B cell (primary cell): Measurements from ENCODE around the gene TRAF3. TPM values are rescaled to one million over a fixed set of nuclear protein-coding genes. Genes with fewer than 3 reads are reported as not detected.

Experiments
- ATAC-seq: fragments of 200-7000 bp; cut with Tn5 transposase; one replicate; pipeline ENCODE4 v1.10.0; 2021; ENCODE audit warnings: low read depth, mild to moderate bottlenecking, moderate number of reproducible peaks, moderate library complexity
- CTCF ChIA-PET: fragments of 350-600 bp; sonication (Branson Sonifier 250); formaldehyde crosslinking; loops from one replicate; lab custom pipeline; 2021; ENCODE audit warnings: antibody characterized with exemption, inconsistent platforms; lab: Charles Lee
- POLR2A ChIA-PET: fragments of 350-600 bp; sonication (Branson Sonifier 250); formaldehyde crosslinking; loops from one replicate; lab custom pipeline; 2021; ENCODE audit warnings: antibody characterized with exemption; lab: Charles Lee
- DNase-seq: peaks from one replicate; pipeline ENCODE4 v3.0.0; 2013
- H2AFZ ChIP-seq: 2 replicates; pipeline ENCODE4 v1.6.1; 2012; ENCODE audit warnings: mild to moderate bottlenecking, low read depth, low read length; ENCODE audit not compliant: insufficient read depth, poor library complexity, severe bottlenecking
- H3K27ac ChIP-seq, 2 donors: 1 replicate in 1 of 2; 2 replicates in 1 of 2; pipeline ENCODE4 v1.5.1; 2012 to 2013; ENCODE audit warnings: low read length in 2 of 2, mild to moderate bottlenecking in 2 of 2, moderate library complexity in 1 of 2
- H3K27me3 ChIP-seq, 4 experiments: fragments of 200-600 bp in 1 of 4; sonication (generic) in 1 of 4; replicated peaks in 1 of 4; 1 replicate in 2 of 4; 2 replicates in 2 of 4; pipeline versions ENCODE4 v1.6.1 to v1.7.0; 2013 to 2016; ENCODE audit warnings: low read length in 3 of 4, mild to moderate bottlenecking in 2 of 4, mixed read lengths in 1 of 4, moderate library complexity in 1 of 4; ENCODE audit not compliant: insufficient read depth in 4 of 4, control insufficient read depth in 3 of 4; ENCODE audit errors: control extremely low read depth in 1 of 4
- H3K36me3 ChIP-seq, 2 experiments: replicated peaks in 1 of 2; 1 replicate in 1 of 2; 2 replicates in 1 of 2; pipeline versions ENCODE4 v1.6.1 to v1.7.1; 2013; ENCODE audit warnings: low read length in 1 of 2; ENCODE audit not compliant: insufficient read depth in 2 of 2, control insufficient read depth in 1 of 2; ENCODE audit errors: control extremely low read depth in 1 of 2, extremely low read depth in 1 of 2
- H3K4me1 ChIP-seq, 2 donors: fragments of 200-600 bp in 1 of 2; sonication (generic) in 1 of 2; 1 replicate in 1 of 2; 2 replicates in 1 of 2; pipeline versions ENCODE4 v1.5.1 to v1.6.1; 2013 to 2017; ENCODE audit warnings: low read length in 2 of 2; ENCODE audit not compliant: control insufficient read depth in 2 of 2, insufficient read depth in 2 of 2
- H3K4me2 ChIP-seq: replicated peaks from 2 replicates; pipeline ENCODE3; 2012; ENCODE audit warnings: mild to moderate bottlenecking, low read depth, low read length; ENCODE audit not compliant: poor library complexity, severe bottlenecking
- H3K4me3 ChIP-seq, 5 experiments: fragments of 200-600 bp in 1 of 5; sonication (generic) in 1 of 5; 1 replicate in 3 of 5; 2 replicates in 2 of 5; pipeline versions ENCODE4 v1.5.1 to v1.7.0; 2011 to 2016; ENCODE audit warnings: low read length in 4 of 5, mild to moderate bottlenecking in 4 of 5, low read depth in 2 of 5, control low read depth in 1 of 5, moderate library complexity in 1 of 5; ENCODE audit not compliant: insufficient read depth in 1 of 5; ENCODE audit errors: control extremely low read depth in 1 of 5, extremely low read depth in 1 of 5
- H3K79me2 ChIP-seq: fragments of 200-600 bp; sonication (generic); one replicate; pipeline ENCODE4 v1.6.0; 2016; ENCODE audit warnings: low read length; ENCODE audit not compliant: control insufficient read depth, insufficient read depth
- H3K9ac ChIP-seq: fragments of 200-600 bp; sonication (generic); 2 replicates; pipeline ENCODE4 v1.6.1; 2017; ENCODE audit warnings: mild to moderate bottlenecking, low read length, moderate library complexity
- H3K9me3 ChIP-seq, 3 donors: one replicate each; pipeline versions ENCODE4 v1.6.1 to v1.7.1; 2013; ENCODE audit warnings: low read length in 2 of 3; ENCODE audit not compliant: control insufficient read depth in 2 of 3, insufficient read depth in 1 of 3; ENCODE audit errors: control extremely low read depth in 1 of 3
- H4K20me1 ChIP-seq: 2 replicates; pipeline ENCODE4 v1.6.0; 2012; ENCODE audit warnings: mild to moderate bottlenecking, low read length; ENCODE audit not compliant: insufficient read depth, control insufficient read depth, poor library complexity, severe bottlenecking
- H3K27ac Mint-ChIP-seq: one replicate; pipeline ENCODE4 v1.8.0; 2021; ENCODE audit warnings: mixed read lengths
- H3K27me3 Mint-ChIP-seq: one replicate; pipeline ENCODE4 v1.8.0; 2021; ENCODE audit warnings: mixed read lengths
- H3K4me1 Mint-ChIP-seq: one replicate; pipeline ENCODE4 v1.8.0; 2021; ENCODE audit warnings: mixed read lengths
- H3K4me3 Mint-ChIP-seq: one replicate; pipeline ENCODE4 v1.8.0; 2021; ENCODE audit warnings: mixed read lengths
- H3K9me3 Mint-ChIP-seq: one replicate; pipeline ENCODE4 v1.8.0; 2022; ENCODE audit warnings: mixed read lengths; ENCODE audit not compliant: insufficient read depth
- EZH2 ChIP-seq: IDR thresholded peaks from 2 replicates; pipeline ENCODE4 v1.6.1; 2012; ENCODE audit warnings: borderline replicate concordance, low read depth, mild to moderate bottlenecking, moderate library complexity, low read length; ENCODE audit not compliant: insufficient read depth, poor library complexity, severe bottlenecking
- WGBS: methylation state at CpG from one replicate; pipeline ENCODE4 v1.1.5; 2013; ENCODE audit warnings: missing lambda C conversion rate; ENCODE audit not compliant: insufficient coverage; 5-methylcytosine and 5-hydroxymethylcytosine counted together
- intact Hi-C: fragments of 100-400 bp; cut with micrococcal nuclease; formaldehyde crosslinking; loops from one replicate; pipeline ENCODE4 v1.10.0; 2022
- polyA plus RNA-seq: library from polyadenylated mRNA; depleted of rRNA; stranded (reverse); fragments of >200 nt; gene quantifications from 2 replicates; pipeline ENCODE4 v1.2.3, GENCODE V29; 2012
- total RNA-seq, 2 donors: library from RNA; stranded (reverse); fragments of 120-200 nt in 1 of 2; gene quantifications; 1 replicate in 1 of 2; 2 replicates in 1 of 2; pipeline versions ENCODE4 v1.2.3 to v1.2.4, GENCODE V29; 2013 to 2022
- TF ChIP-seq, protein P1 (sequence below): fragments of 200-600 bp; IDR thresholded peaks from one replicate; pipeline ENCODE4 v1.8.0; 2022; ENCODE audit warnings: antibody characterized with exemption, mild to moderate bottlenecking

TRAF3 gene
- total and polyA plus RNA-seq, 2 donors (not counting 1 experiment from before 2014, with no cell fraction given): 42.8 to 89.8 TPM

DNA sequence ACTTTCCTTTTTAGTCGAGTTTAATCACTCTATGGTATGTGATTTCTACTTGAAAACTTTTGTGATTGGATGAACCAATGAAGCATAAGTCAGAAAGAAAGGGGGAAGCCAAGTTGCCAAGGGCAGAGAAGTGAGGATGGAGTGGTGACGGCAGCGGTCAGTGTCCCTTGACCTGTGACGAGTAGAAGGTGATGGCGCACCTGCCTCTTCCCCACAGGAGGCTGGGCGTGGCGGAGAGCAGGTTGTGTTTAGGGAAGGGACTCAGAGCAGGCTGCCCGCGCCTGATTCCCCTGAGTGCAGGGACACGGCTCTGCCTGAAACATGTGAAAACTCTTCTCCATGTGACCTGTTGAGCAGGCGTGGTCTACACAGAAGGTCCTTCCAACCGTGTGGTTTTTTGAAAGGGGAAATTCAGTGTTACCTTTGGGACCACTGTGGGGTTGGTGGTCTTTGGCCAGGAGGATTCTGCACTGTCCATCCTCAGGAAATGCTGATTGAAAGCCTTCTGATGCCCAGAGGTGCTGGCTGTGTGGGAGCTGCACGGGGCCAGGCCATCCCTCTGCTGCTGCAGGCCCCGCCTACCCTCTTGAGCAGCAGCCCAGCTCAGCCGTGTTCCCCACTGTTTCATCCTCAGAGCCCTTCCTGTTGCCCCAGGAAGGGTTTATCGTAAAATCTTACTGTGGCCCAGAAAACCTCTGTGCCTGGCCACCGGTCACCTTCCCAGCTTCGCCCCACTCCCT lies 121.7 kb downstream of the TRAF3 start:
- intact Hi-C loops: no loop called here
- Histone ChIP-seq H3K9me3 (peaks cover 0 to 3% (median 0%) of the 10 kb centered on the region in 3 donors), H2AFZ (no peak overlapping the region), H3K27ac (peak overlapping the region; percentile 80 to 84), H3K4me1 (peaks cover 62 to 67% of the 10 kb centered on the region in 2 donors), H3K36me3 (peaks cover 2 to 56% of the 10 kb centered on the region in 2 experiments), H3K9ac (peak overlapping the region; percentile 13), H3K27me3 (no peaks in the 10 kb centered on the region), H3K79me2 (peaks cover 20% of the 10 kb centered on the region), H4K20me1 (no peaks in the 10 kb centered on the region), H3K4me3 (no peak overlapping the region), H3K4me2 (peak overlapping the region; percentile 50)
- ChIA-PET POLR2A (no interaction called here), CTCF (no interaction called here)
- no peaks in the 10 kb centered on the region for H3K27me3 Mint-ChIP-seq
- H3K4me1 Mint-ChIP-seq: peaks cover 60% of the 10 kb centered on the region
- TF ChIP-seq, protein P1, sequence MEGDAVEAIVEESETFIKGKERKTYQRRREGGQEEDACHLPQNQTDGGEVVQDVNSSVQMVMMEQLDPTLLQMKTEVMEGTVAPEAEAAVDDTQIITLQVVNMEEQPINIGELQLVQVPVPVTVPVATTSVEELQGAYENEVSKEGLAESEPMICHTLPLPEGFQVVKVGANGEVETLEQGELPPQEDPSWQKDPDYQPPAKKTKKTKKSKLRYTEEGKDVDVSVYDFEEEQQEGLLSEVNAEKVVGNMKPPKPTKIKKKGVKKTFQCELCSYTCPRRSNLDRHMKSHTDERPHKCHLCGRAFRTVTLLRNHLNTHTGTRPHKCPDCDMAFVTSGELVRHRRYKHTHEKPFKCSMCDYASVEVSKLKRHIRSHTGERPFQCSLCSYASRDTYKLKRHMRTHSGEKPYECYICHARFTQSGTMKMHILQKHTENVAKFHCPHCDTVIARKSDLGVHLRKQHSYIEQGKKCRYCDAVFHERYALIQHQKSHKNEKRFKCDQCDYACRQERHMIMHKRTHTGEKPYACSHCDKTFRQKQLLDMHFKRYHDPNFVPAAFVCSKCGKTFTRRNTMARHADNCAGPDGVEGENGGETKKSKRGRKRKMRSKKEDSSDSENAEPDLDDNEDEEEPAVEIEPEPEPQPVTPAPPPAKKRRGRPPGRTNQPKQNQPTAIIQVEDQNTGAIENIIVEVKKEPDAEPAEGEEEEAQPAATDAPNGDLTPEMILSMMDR: no peak
- no peak for TF ChIP-seq EZH2
- H3K27ac Mint-ChIP-seq: peak overlapping the region; percentile 86
- H3K9me3 Mint-ChIP-seq: no peaks in the 10 kb centered on the region
- peak; percentile 31 for ATAC-seq
- peak; percentile 75 for DNase-seq
- peak overlapping the region; percentile 66 for H3K4me3 Mint-ChIP-seq
- WGBS: 46% methylated on average over 11 of the region's 18 CpGs

DNA sequence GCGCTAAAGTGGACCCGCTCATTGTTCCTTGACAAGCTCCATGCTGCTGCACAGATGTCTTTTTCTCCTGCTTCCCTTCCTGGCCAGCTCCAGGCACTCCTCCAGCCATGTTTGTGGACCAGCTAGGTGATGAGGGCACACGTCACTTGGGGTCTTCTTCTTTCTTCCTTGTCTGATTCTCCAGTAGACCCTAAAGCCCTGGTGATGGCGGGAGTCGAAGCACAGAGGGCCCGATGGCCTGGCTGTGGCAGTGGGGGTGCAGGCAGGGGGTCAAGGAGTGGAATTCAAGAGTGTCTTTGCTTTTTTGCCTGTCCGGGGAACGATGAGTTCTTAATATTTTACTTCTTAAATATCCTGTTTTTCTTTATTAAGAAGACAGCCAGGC lies 122.3 kb downstream of the TRAF3 start:
- H3K27ac ChIP-seq: peak overlapping the region; percentile 80 to 84
- no peak overlapping the region for H2AFZ ChIP-seq
- 100% methylated on average over 2 of the region's 8 CpGs for WGBS
- H3K36me3 ChIP-seq: peaks cover 2 to 57% of the 10 kb centered on the region in 2 experiments
- peak overlapping the region; percentile 13 for H3K9ac ChIP-seq
- POLR2A ChIA-PET: no interaction called here
- Mint-ChIP-seq H3K27ac (peak overlapping the region; percentile 86), H3K4me3 (peak overlapping the region; percentile 59), H3K4me1 (peaks cover 60% of the 10 kb centered on the region), H3K27me3 (no peaks in the 10 kb centered on the region), H3K9me3 (no peaks in the 10 kb centered on the region)
- CTCF ChIA-PET: interaction anchor here (0.5 kb wide), 1 partner anchor 187 kb away, joined by 4 read pairs; no protein-coding TSS in a partner anchor
- H3K79me2 ChIP-seq: peaks cover 24% of the 10 kb centered on the region
- peaks cover 62 to 71% of the 10 kb centered on the region in 2 donors for H3K4me1 ChIP-seq
- no peak for DNase-seq
- peak overlapping the region; percentile 50 for H3K4me2 ChIP-seq
- ATAC-seq: no peak
- TF ChIP-seq EZH2: no peak
- TF ChIP-seq, protein P1: no peak
- no peaks in the 10 kb centered on the region for H3K27me3 ChIP-seq
- no peaks in the 10 kb centered on the region for H4K20me1 ChIP-seq
- intact Hi-C loops: no loop called here
- H3K9me3 ChIP-seq: peaks cover 0 to 3% (median 0%) of the 10 kb centered on the region in 3 donors
- no peak overlapping the region for H3K4me3 ChIP-seq
